ENCODE data around the gene C1orf167. TPM values are rescaled to one million over a fixed set of nuclear protein-coding genes. Genes with fewer than 3 reads are reported as not detected.
A peak's percentile ranks its signal among the peaks of the same experiment; 100 is the strongest.

The C1orf167 gene
- total RNA-seq, 5 donors from 2014 or later (not counting 1 experiment from before 2014, with no cell fraction given), result not detected

- ChIA-PET CTCF (interaction anchor here in 1 of 2 donors (0.7 kb wide), 1 partner anchor 520 kb away, joined by 5 read pairs; no protein-coding TSS in a partner anchor), POLR2A (no interaction called here)
- no peaks in the 10 kb centered on the region for H3K36me3 Mint-ChIP-seq
- no peaks in the 10 kb centered on the region for H3K9me3 Mint-ChIP-seq
- peak overlapping the region in 1 of 3 donors; percentile 88 for H3K4me3 Mint-ChIP-seq
- no peaks in the 10 kb centered on the region for H3K9me3 ChIP-seq
- H3K4me1 Mint-ChIP-seq, result peaks cover 65 to 70% (median 67%) of the 10 kb centered on the region in 3 donors
- 80% methylated on average over 1 of the region's 3 CpGs for WGBS (ENCODE audit: insufficient coverage)
- H3K27me3 ChIP-seq (replicated peaks in 1 of 2; ENCODE audit: control insufficient read depth in 2 of 2, extremely low read depth in 1 of 2, insufficient read depth in 2 of 2, low read length in 1 of 2), result no peaks in the 10 kb centered on the region
- DNase-seq (no peak), ATAC-seq (replicated peaks in 1 of 4) (no peak)
- no peaks in the 10 kb centered on the region for H3K27me3 Mint-ChIP-seq
- H3K4me3 ChIP-seq (ENCODE audit: control insufficient read depth in 1 of 2, extremely low read depth in 1 of 2, low read length in 1 of 2), result no peak overlapping the region
- no peak overlapping the region for H3K27ac ChIP-seq (ENCODE audit: low read length)
- no peaks in the 10 kb centered on the region for H3K36me3 ChIP-seq (ENCODE audit: control insufficient read depth in 2 of 2, extremely low read depth in 1 of 2, insufficient read depth in 1 of 2, low read length in 1 of 2)
- no peak overlapping the region for H3K27ac Mint-ChIP-seq
- H3K4me1 ChIP-seq (ENCODE audit: control insufficient read depth in 1 of 2, extremely low read depth in 1 of 2, insufficient read depth in 2 of 2, low read length in 2 of 2), result peaks cover 40 to 74% of the 10 kb centered on the region in 2 experiments
These were observed 28.7 kb upstream of the C1orf167 start for GRCh38 chr1:11733306-11733705.

GRCh38 chr1:11735531-11735853 is 26.5 kb upstream of the C1orf167 start:
- POLR2A ChIA-PET, result no interaction called here
- H3K27ac Mint-ChIP-seq, result peak overlapping the region; percentile 50 to 82

GRCh38 chr1:11735854-11736745 is 25.9 kb upstream of the C1orf167 start, which contains the start of gene AGTRAP:
Gene AGTRAP (plus strand): TSS chr1:11736136. CDS start chr1:11736209, 73 bp downstream.
- Histone ChIP-seq H3K36me3 (ENCODE audit: control insufficient read depth in 2 of 2, extremely low read depth in 1 of 2, insufficient read depth in 1 of 2, low read length in 1 of 2) (no peaks in the 10 kb centered on the region), H3K27me3 (replicated peaks in 1 of 2; ENCODE audit: control insufficient read depth in 2 of 2, extremely low read depth in 1 of 2, insufficient read depth in 2 of 2, low read length in 1 of 2) (no peaks in the 10 kb centered on the region), H3K4me3 (ENCODE audit: control insufficient read depth in 1 of 2, extremely low read depth in 1 of 2, low read length in 1 of 2) (peak within 1 kb of the TSS; percentile 92 to 93), H3K27ac (ENCODE audit: low read length) (peak within 1 kb of the TSS; percentile 66), H3K4me1 (ENCODE audit: control insufficient read depth in 1 of 2, extremely low read depth in 1 of 2, insufficient read depth in 2 of 2, low read length in 2 of 2) (peaks cover 34 to 73% of the 10 kb centered on the region in 2 experiments), H3K9me3 (no peaks in the 10 kb centered on the region)
- Mint-ChIP-seq H3K9me3 (no peaks in the 10 kb centered on the region), H3K27ac (peak within 1 kb of the TSS; percentile 82 to 83), H3K27me3 (no peaks in the 10 kb centered on the region), H3K36me3 (no peaks in the 10 kb centered on the region), H3K4me1 (peaks cover 66 to 76% (median 70%) of the 10 kb centered on the region in 3 donors), H3K4me3 (peak within 1 kb of the TSS; percentile 90 to 93 (median 92))
- POLR2A ChIA-PET, result no interaction called here
- peak; percentile 72 to 80 (median 76) for ATAC-seq (replicated peaks in 1 of 4)
- WGBS (ENCODE audit: insufficient coverage), result 5% methylated on average over 52 of the region's 59 CpGs
- CTCF ChIA-PET, result interaction anchor here (0.6 to 3.0 kb wide), 5 partner anchors 17 to 1785 kb away, joined by 3 to 25 read pairs (median 6); partner anchors contain the start of gene FBXO6 (in 1 of the 2)
- DNase-seq, result peak; percentile 65 to 93 (median 79)

More at GRCh38 chr1:11735531-11735853, 26.5 kb upstream of the C1orf167 start:
- no peaks in the 10 kb centered on the region for H3K9me3 ChIP-seq
- H3K4me3 Mint-ChIP-seq, result peak overlapping the region; percentile 90 to 93 (median 92)
- peak overlapping the region in 1 of 2 donors; percentile 93 for H3K4me3 ChIP-seq (ENCODE audit: control insufficient read depth in 1 of 2, extremely low read depth in 1 of 2, low read length in 1 of 2)
- peaks cover 66 to 73% (median 70%) of the 10 kb centered on the region in 3 donors for H3K4me1 Mint-ChIP-seq
- DNase-seq (no peak), ATAC-seq (replicated peaks in 1 of 4) (peak in 1 of 4 experiments; percentile 4)
- no peaks in the 10 kb centered on the region for H3K36me3 ChIP-seq (ENCODE audit: control insufficient read depth in 2 of 2, extremely low read depth in 1 of 2, insufficient read depth in 1 of 2, low read length in 1 of 2)
- WGBS (ENCODE audit: insufficient coverage), result 79% methylated on average over 3 of the region's 4 CpGs
- H3K27me3 ChIP-seq (replicated peaks in 1 of 2; ENCODE audit: control insufficient read depth in 2 of 2, extremely low read depth in 1 of 2, insufficient read depth in 2 of 2, low read length in 1 of 2), result no peaks in the 10 kb centered on the region
- no peaks in the 10 kb centered on the region for H3K27me3 Mint-ChIP-seq
- CTCF ChIA-PET, result interaction anchor here (0.6 to 3.0 kb wide), 4 partner anchors 16 to 1785 kb away, joined by 3 to 25 read pairs (median 6); partner anchors contain the start of gene FBXO6 (in 1 of the 2)
- H3K4me1 ChIP-seq (ENCODE audit: control insufficient read depth in 1 of 2, extremely low read depth in 1 of 2, insufficient read depth in 2 of 2, low read length in 2 of 2), result peaks cover 33 to 73% of the 10 kb centered on the region in 2 experiments
- no peaks in the 10 kb centered on the region for H3K9me3 Mint-ChIP-seq
- no peaks in the 10 kb centered on the region for H3K36me3 Mint-ChIP-seq
- peak overlapping the region; percentile 66 for H3K27ac ChIP-seq (ENCODE audit: low read length)

- CTCF ChIA-PET, result interaction anchor here in 1 of 2 donors (1.4 to 3.0 kb wide), 4 partner anchors 18 to 700 kb away, joined by 3 to 25 read pairs (median 7); partner anchors contain the start of gene FBXO6
These were observed 25.0 kb upstream of the C1orf167 start for GRCh38 chr1:11736746-11737639.

GRCh38 chr1:11738096-11738495 is 23.9 kb upstream of the C1orf167 start:
- H3K36me3 ChIP-seq (ENCODE audit: control insufficient read depth in 2 of 2, extremely low read depth in 1 of 2, insufficient read depth in 1 of 2, low read length in 1 of 2), result no peaks in the 10 kb centered on the region
- Mint-ChIP-seq H3K4me3 (peak overlapping the region in 1 of 3 donors; percentile 93), H3K9me3 (no peaks in the 10 kb centered on the region), H3K27me3 (no peaks in the 10 kb centered on the region), H3K36me3 (no peaks in the 10 kb centered on the region), H3K27ac (peak overlapping the region; percentile 38 to 68), H3K4me1 (peaks cover 68 to 76% (median 69%) of the 10 kb centered on the region in 3 donors)
- POLR2A ChIA-PET, result no interaction called here
- no peak overlapping the region for H3K4me3 ChIP-seq (ENCODE audit: control insufficient read depth in 1 of 2, extremely low read depth in 1 of 2, low read length in 1 of 2)
- DNase-seq (no peak), ATAC-seq (replicated peaks in 1 of 4) (no peak)
- no CpG with 5 or more reads among the region's 2 CpGs for WGBS (ENCODE audit: insufficient coverage)
- H3K27ac ChIP-seq (ENCODE audit: low read length), result no peak overlapping the region
- CTCF ChIA-PET, result interaction anchor here in 1 of 2 donors (0.5 to 0.6 kb wide), 2 partner anchors 93 to 1229 kb away, joined by 3 to 6 read pairs; no protein-coding TSS in a partner anchor
- H3K27me3 ChIP-seq (replicated peaks in 1 of 2; ENCODE audit: control insufficient read depth in 2 of 2, extremely low read depth in 1 of 2, insufficient read depth in 2 of 2, low read length in 1 of 2), result no peaks in the 10 kb centered on the region
- peaks cover 26 to 75% of the 10 kb centered on the region in 2 experiments for H3K4me1 ChIP-seq (ENCODE audit: control insufficient read depth in 1 of 2, extremely low read depth in 1 of 2, insufficient read depth in 2 of 2, low read length in 2 of 2)
- H3K9me3 ChIP-seq, result no peaks in the 10 kb centered on the region

More at GRCh38 chr1:11736746-11737639, 25.0 kb upstream of the C1orf167 start:
- POLR2A ChIA-PET, result no interaction called here
- Histone ChIP-seq H3K36me3 (ENCODE audit: control insufficient read depth in 2 of 2, extremely low read depth in 1 of 2, insufficient read depth in 1 of 2, low read length in 1 of 2) (no peaks in the 10 kb centered on the region), H3K27ac (ENCODE audit: low read length) (peak overlapping the region; percentile 66), H3K4me1 (ENCODE audit: control insufficient read depth in 1 of 2, extremely low read depth in 1 of 2, insufficient read depth in 2 of 2, low read length in 2 of 2) (peaks cover 33 to 74% of the 10 kb centered on the region in 2 experiments), H3K4me3 (ENCODE audit: control insufficient read depth in 1 of 2, extremely low read depth in 1 of 2, low read length in 1 of 2) (peak overlapping the region; percentile 92 to 93), H3K27me3 (replicated peaks in 1 of 2; ENCODE audit: control insufficient read depth in 2 of 2, extremely low read depth in 1 of 2, insufficient read depth in 2 of 2, low read length in 1 of 2) (no peaks in the 10 kb centered on the region), H3K9me3 (no peaks in the 10 kb centered on the region)
- DNase-seq, result peak in 32 of 35 experiments; percentile 6 to 72 (median 38)
- no peaks in the 10 kb centered on the region for H3K27me3 Mint-ChIP-seq
- no peaks in the 10 kb centered on the region for H3K36me3 Mint-ChIP-seq
- H3K9me3 Mint-ChIP-seq, result no peaks in the 10 kb centered on the region
- ATAC-seq (replicated peaks in 1 of 4), result peak; percentile 57 to 74 (median 63)
- WGBS (ENCODE audit: insufficient coverage), result 89% methylated on average over 4 of the region's 15 CpGs
- peak overlapping the region; percentile 90 to 93 (median 92) for H3K4me3 Mint-ChIP-seq
- peaks cover 66 to 76% (median 70%) of the 10 kb centered on the region in 3 donors for H3K4me1 Mint-ChIP-seq
- peak overlapping the region; percentile 63 to 79 for H3K27ac Mint-ChIP-seq
